Measurements from ENCODE around the gene RANBP9.

DNA sequence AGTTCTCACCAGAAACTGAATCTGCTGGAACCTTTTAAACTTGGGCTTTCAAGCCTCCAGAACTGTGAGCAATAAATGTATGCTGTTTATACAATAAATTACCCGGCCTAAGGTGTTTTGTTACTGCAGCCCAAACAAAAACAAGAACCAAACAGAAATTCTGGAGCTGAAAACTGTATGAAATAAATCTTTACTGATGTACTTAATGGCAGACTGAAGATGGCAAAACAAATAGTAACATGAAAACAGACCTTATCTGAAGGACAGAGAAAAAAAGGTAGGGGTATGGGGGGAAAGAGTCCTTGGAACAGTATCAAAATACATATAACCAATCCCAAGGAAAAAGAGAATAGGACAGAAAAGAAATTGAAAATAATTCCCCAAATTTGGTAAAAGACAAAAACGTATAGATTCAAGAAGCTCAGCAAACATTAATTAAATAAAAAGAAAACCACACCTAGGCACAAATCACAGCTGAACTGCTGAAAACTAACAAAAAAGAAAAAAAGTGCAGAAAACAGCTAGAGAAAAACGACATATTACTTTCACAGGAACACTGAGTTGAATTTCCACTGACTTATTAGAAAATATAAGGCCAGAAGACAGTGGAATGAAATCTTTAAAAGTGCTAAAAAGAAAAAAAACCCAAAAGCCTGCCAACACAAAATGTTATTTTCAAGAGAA lies 48.8 kb downstream of the RANBP9 start:
- TF ChIP-seq, protein P1, sequence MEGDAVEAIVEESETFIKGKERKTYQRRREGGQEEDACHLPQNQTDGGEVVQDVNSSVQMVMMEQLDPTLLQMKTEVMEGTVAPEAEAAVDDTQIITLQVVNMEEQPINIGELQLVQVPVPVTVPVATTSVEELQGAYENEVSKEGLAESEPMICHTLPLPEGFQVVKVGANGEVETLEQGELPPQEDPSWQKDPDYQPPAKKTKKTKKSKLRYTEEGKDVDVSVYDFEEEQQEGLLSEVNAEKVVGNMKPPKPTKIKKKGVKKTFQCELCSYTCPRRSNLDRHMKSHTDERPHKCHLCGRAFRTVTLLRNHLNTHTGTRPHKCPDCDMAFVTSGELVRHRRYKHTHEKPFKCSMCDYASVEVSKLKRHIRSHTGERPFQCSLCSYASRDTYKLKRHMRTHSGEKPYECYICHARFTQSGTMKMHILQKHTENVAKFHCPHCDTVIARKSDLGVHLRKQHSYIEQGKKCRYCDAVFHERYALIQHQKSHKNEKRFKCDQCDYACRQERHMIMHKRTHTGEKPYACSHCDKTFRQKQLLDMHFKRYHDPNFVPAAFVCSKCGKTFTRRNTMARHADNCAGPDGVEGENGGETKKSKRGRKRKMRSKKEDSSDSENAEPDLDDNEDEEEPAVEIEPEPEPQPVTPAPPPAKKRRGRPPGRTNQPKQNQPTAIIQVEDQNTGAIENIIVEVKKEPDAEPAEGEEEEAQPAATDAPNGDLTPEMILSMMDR (IDR thresholded peaks at IDR 0.05): no peak
- TF ChIP-seq POLR2AphosphoS5 (IDR thresholded peaks at IDR 0.05) (no peak), POLR2A (IDR thresholded peaks at IDR 0.05) (no peak), EP300 (IDR thresholded peaks at IDR 0.05) (no peak)
